SU-DHL-6 (cell line): ENCODE data around the gene EXD1.

Experiments
- CTCF ChIP-seq: fragments of 200-600 bp; sonication (generic); IDR thresholded peaks from one replicate; pipeline ENCODE4 v1.5.1; 2017; ENCODE audit warnings: antibody characterized with exemption, mild to moderate bottlenecking, low read length, moderate library complexity; ENCODE audit not compliant: insufficient read depth, poor library complexity, severe bottlenecking
- EZH2phosphoT487 ChIP-seq: fragments of 200-600 bp; sonication (generic), shearing (Covaris generic); conservative IDR thresholded peaks from 2 replicates; pipeline ENCODE4 v1.6.1; 2018; ENCODE audit warnings: mild to moderate bottlenecking, antibody characterized with exemption, low read length, moderate library complexity, mixed read lengths

GRCh38 chr15:41199470-41199869 lies 31.1 kb downstream of the EXD1 start:
- no peak for TF ChIP-seq EZH2phosphoT487
- TF ChIP-seq CTCF, result no peak
